Measurements from ENCODE around the gene TSPOAP1.

Gene TSPOAP1

GRCh38 chr17:58278661-58279015 lies 50.0 kb downstream of the TSPOAP1 start:
- no peak for DNase-seq (ENCODE audit: low spot score)

- no peak for DNase-seq (ENCODE audit: low spot score)
Measured at GRCh38 chr17:58277802-58278595, 50.6 kb downstream of the TSPOAP1 start.

GRCh38 chr17:58277107-58277801 lies 51.3 kb downstream of the TSPOAP1 start:
- DNase-seq (ENCODE audit: low spot score): no peak

- no peak for DNase-seq (ENCODE audit: low spot score)
Measured at GRCh38 chr17:58276423-58276822, 52.2 kb downstream of the TSPOAP1 start.

GRCh38 chr17:58275417-58275816 lies 53.2 kb downstream of the TSPOAP1 start:
- no peak for DNase-seq (ENCODE audit: low spot score)

- DNase-seq (ENCODE audit: low spot score): no peak
Measured at GRCh38 chr17:58273453-58274104, 55.0 kb downstream of the TSPOAP1 start.

GRCh38 chr17:58272367-58273280 lies 56.0 kb downstream of the TSPOAP1 start:
- no peak for DNase-seq (ENCODE audit: low spot score)

- no peak for DNase-seq (ENCODE audit: low spot score)
Measured at GRCh38 chr17:58271216-58271931, 57.2 kb downstream of the TSPOAP1 start.

- no peak for DNase-seq (ENCODE audit: low spot score)
Measured at GRCh38 chr17:58270476-58271215, 57.9 kb downstream of the TSPOAP1 start.

GRCh38 chr17:58269557-58270291 lies 58.9 kb downstream of the TSPOAP1 start:
- DNase-seq (ENCODE audit: low spot score): no peak

GRCh38 chr17:58268774-58269556 lies 59.6 kb downstream of the TSPOAP1 start:
- no peak for DNase-seq (ENCODE audit: low spot score)

- DNase-seq (ENCODE audit: low spot score): no peak
Measured at GRCh38 chr17:58268326-58268725, 60.3 kb downstream of the TSPOAP1 start.

GRCh38 chr17:58267347-58268324 lies 61.0 kb downstream of the TSPOAP1 start:
- DNase-seq (ENCODE audit: low spot score): no peak

- no peak for DNase-seq (ENCODE audit: low spot score)
Measured at GRCh38 chr17:58265902-58266875, 62.4 kb downstream of the TSPOAP1 start.

- no peak for DNase-seq (ENCODE audit: low spot score)
Measured at GRCh38 chr17:58265271-58265670, 63.3 kb downstream of the TSPOAP1 start.

GRCh38 chr17:58264407-58265103 lies 64.0 kb downstream of the TSPOAP1 start:
- DNase-seq (ENCODE audit: low spot score): no peak

All from SK-N-DZ (cell line).